GM23338 (cell line): ENCODE data around the gene DHX29. TPM values are rescaled to one million over a fixed set of nuclear protein-coding genes. Genes with fewer than 3 reads are reported as not detected.

Source experiments
- ATAC-seq: fragments of 200-7000 bp; cut with Tn5 transposase; 3 replicates; pipeline ENCODE4 v1.9.1; 2020
- DNase-seq: peaks from one replicate; pipeline ENCODE4 v3.0.0-alpha.2; 2015; ENCODE audit warnings: low spot score
- H2AFZ ChIP-seq: fragments of 200-600 bp; sonication (generic); 2 replicates; pipeline ENCODE4 v1.8.0; 2016; ENCODE audit warnings: antibody characterized with exemption, mild to moderate bottlenecking, moderate library complexity
- H3F3A ChIP-seq: fragments of 200-600 bp; sonication (generic); replicated peaks from 2 replicates; pipeline ENCODE4 v1.8.0; 2017; ENCODE audit warnings: antibody characterized with exemption, mixed run types, low read depth
- H3K27ac ChIP-seq: fragments of 200-600 bp; sonication (generic); 2 replicates; pipeline ENCODE4 v1.6.1; 2016; ENCODE audit warnings: low read depth
- H3K27me3 ChIP-seq: fragments of 200-600 bp; sonication (generic); 2 replicates; pipeline ENCODE4 v1.8.0; 2016; ENCODE audit warnings: mild to moderate bottlenecking, mixed run types, moderate library complexity; ENCODE audit not compliant: insufficient read depth
- H3K36me3 ChIP-seq: fragments of 200-600 bp; sonication (generic); 2 replicates; pipeline ENCODE4 v1.8.0; 2016; ENCODE audit warnings: mild to moderate bottlenecking; ENCODE audit not compliant: insufficient read depth
- H3K4me1 ChIP-seq: fragments of 200-600 bp; sonication (generic); 2 replicates; pipeline ENCODE4 v1.8.0; 2016; ENCODE audit warnings: mild to moderate bottlenecking, moderate library complexity; ENCODE audit not compliant: insufficient read depth
- H3K4me2 ChIP-seq: fragments of 200-600 bp; sonication (generic); 2 replicates; pipeline ENCODE4 v1.7.1; 2017; ENCODE audit warnings: mixed run types
- H3K4me3 ChIP-seq: fragments of 200-600 bp; sonication (generic); 2 replicates; pipeline ENCODE4 v1.6.1; 2016; ENCODE audit warnings: mixed run types
- H3K79me2 ChIP-seq: fragments of 200-600 bp; sonication (generic); replicated peaks from 2 replicates; pipeline ENCODE4 v1.8.0; 2017; ENCODE audit warnings: mild to moderate bottlenecking; ENCODE audit not compliant: insufficient read depth
- H3K9me2 ChIP-seq: fragments of 200-600 bp; sonication (generic); 2 replicates; pipeline ENCODE4 v1.8.0; 2017; ENCODE audit not compliant: insufficient read depth
- H4K20me1 ChIP-seq: fragments of 200-600 bp; sonication (generic); replicated peaks from 2 replicates; pipeline ENCODE4 v1.8.0; 2017; ENCODE audit warnings: mild to moderate bottlenecking; ENCODE audit not compliant: insufficient read depth
- H3K27ac Mint-ChIP-seq: 2 replicates; pipeline ENCODE4 v1.8.0; 2020; ENCODE audit warnings: inconsistent platforms, mild to moderate bottlenecking, moderate library complexity, mixed read lengths
- H3K27me3 Mint-ChIP-seq: 3 replicates; pipeline ENCODE4 v1.8.0; 2022; ENCODE audit warnings: low read depth, mild to moderate bottlenecking, moderate library complexity, mixed read lengths, inconsistent platforms; ENCODE audit not compliant: insufficient read depth, poor library complexity
- H3K36me3 Mint-ChIP-seq: 3 replicates; pipeline ENCODE4 v1.8.0; 2021; ENCODE audit warnings: low read depth, mild to moderate bottlenecking, inconsistent platforms, moderate library complexity, mixed read lengths
- H3K4me1 Mint-ChIP-seq: 3 replicates; pipeline ENCODE4 v1.8.0; 2020; ENCODE audit warnings: mild to moderate bottlenecking, inconsistent platforms, mixed read lengths
- H3K4me3 Mint-ChIP-seq: 3 replicates; pipeline ENCODE4 v1.8.0; 2021; ENCODE audit warnings: moderate library complexity, mild to moderate bottlenecking, inconsistent platforms, mixed read lengths
- H3K9me3 Mint-ChIP-seq: 3 replicates; pipeline ENCODE4 v1.8.0; 2020; ENCODE audit warnings: moderate library complexity, mild to moderate bottlenecking, inconsistent platforms, mixed read lengths
- CREB1 ChIP-seq: fragments of 250-450 bp; sonication (Bioruptor Pico); IDR thresholded peaks from 2 replicates; pipeline ENCODE4 v1.5.0; 2020; ENCODE audit warnings: low read depth, mild to moderate bottlenecking, moderate library complexity
- JUNB ChIP-seq: IDR thresholded peaks from one replicate; pipeline ENCODE4 v1.6.1; 2016; ENCODE audit warnings: antibody characterized with exemption; ENCODE audit not compliant: unreplicated experiment
- NANOG ChIP-seq: IDR thresholded peaks from 2 replicates; pipeline ENCODE4 v1.6.1; 2016; ENCODE audit warnings: antibody characterized with exemption, borderline replicate concordance
- STAT1 ChIP-seq: IDR thresholded peaks from one replicate; pipeline ENCODE4 v1.6.1; 2016; ENCODE audit warnings: antibody characterized with exemption; ENCODE audit not compliant: unreplicated experiment
- ZNF114 ChIP-seq: fragments of 250-450 bp; sonication (Bioruptor Pico); IDR thresholded peaks from 2 replicates; pipeline ENCODE4 v1.5.0; 2020; ENCODE audit warnings: mild to moderate bottlenecking, moderate library complexity
- ZNF331 ChIP-seq: fragments of 250-450 bp; sonication (Bioruptor Pico); IDR thresholded peaks from 2 replicates; pipeline ENCODE4 v1.5.0; 2020; ENCODE audit warnings: low read depth, mild to moderate bottlenecking, moderate library complexity
- polyA plus RNA-seq: library from polyadenylated mRNA; unstranded; fragments of >200 nt; fragmentation: Nextera tagmentation; extraction: Ambion mirVana; gene quantifications from 2 replicates; pipeline ENCODE4 v1.2.1, GENCODE V29; 2016
- total RNA-seq: library from RNA; depleted of rRNA; stranded (reverse); fragments of >200 nt; shearing (Covaris generic); gene quantifications from 2 replicates; pipeline ENCODE4 v1.2.3, GENCODE V29; 2014
- TF ChIP-seq, protein P1 (sequence below), 2 experiments: fragments of 200-600 bp in 1 of 2; sonication (generic) in 1 of 2; conservative IDR thresholded peaks; 2 replicates each; pipeline versions ENCODE4 v1.5.1 to v1.6.1; 2016 to 2017; ENCODE audit warnings: antibody characterized with exemption in 2 of 2, low read depth in 2 of 2, mild to moderate bottlenecking in 2 of 2, moderate library complexity in 1 of 2
- TF ChIP-seq, protein P2 (sequence below): fragments of 250-450 bp; sonication (Bioruptor Pico); IDR thresholded peaks from 2 replicates; pipeline ENCODE4 v1.5.0; 2020; ENCODE audit warnings: mild to moderate bottlenecking, moderate library complexity
- TF ChIP-seq, protein P3 (sequence below): IDR thresholded peaks from 2 replicates; pipeline ENCODE4 v1.6.1; 2016; ENCODE audit warnings: antibody characterized with exemption

Gene DHX29
- total and polyA plus RNA-seq, 2 experiments from 2014 or later = 34.6 to 137 TPM

DNA sequence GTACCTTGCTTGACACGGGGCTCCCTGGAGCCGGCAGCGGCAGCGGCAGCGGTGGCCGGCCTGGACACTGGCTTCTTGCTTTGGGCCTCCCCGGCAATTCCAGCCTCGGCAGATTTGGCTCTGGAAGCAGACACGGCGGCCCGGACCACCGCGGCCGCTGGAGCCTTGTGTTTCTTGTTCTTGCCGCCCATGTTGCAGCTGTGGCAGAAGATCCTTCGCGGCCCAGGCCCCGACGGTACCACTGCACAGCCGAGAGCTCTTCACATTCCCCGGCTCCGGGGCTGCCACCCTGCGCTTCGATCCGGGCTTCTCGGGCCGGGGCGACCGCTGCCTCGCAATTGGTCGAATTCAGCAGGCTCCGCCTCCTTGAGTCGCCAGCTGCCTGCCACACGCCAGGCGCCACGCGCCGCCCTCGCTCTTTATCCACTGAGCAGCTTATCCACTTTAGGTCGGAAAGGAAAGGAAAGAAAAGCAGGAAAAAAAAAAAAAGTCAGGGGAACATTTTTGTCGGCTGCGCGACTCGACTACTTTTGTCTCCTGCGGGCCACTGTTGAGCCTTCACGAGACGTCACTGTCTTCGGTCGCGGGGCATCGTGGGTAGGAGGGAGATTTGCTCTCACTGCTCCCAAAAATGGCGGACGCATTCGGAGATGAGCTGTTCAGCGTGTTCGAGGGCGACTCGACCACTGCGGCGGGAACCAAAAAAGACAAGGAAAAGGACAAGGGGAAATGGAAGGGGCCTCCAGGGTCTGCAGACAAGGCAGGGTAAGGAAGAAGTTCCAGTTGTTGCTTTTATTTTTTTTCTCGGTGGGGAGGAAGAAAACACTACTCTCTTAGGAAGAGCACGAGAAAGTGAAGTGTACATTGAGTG, at the start of gene DHX29, which contains the start of gene MTREX (continued):
- no peak for TF ChIP-seq NANOG
- TF ChIP-seq, protein P1, sequence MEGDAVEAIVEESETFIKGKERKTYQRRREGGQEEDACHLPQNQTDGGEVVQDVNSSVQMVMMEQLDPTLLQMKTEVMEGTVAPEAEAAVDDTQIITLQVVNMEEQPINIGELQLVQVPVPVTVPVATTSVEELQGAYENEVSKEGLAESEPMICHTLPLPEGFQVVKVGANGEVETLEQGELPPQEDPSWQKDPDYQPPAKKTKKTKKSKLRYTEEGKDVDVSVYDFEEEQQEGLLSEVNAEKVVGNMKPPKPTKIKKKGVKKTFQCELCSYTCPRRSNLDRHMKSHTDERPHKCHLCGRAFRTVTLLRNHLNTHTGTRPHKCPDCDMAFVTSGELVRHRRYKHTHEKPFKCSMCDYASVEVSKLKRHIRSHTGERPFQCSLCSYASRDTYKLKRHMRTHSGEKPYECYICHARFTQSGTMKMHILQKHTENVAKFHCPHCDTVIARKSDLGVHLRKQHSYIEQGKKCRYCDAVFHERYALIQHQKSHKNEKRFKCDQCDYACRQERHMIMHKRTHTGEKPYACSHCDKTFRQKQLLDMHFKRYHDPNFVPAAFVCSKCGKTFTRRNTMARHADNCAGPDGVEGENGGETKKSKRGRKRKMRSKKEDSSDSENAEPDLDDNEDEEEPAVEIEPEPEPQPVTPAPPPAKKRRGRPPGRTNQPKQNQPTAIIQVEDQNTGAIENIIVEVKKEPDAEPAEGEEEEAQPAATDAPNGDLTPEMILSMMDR (conservative IDR thresholded peaks at IDR 0.05; ENCODE audit: low read depth in 2 of 2) = no peak
- peak; percentile 91 for TF ChIP-seq CREB1 (CRISPR knock-in tag)

DNA sequence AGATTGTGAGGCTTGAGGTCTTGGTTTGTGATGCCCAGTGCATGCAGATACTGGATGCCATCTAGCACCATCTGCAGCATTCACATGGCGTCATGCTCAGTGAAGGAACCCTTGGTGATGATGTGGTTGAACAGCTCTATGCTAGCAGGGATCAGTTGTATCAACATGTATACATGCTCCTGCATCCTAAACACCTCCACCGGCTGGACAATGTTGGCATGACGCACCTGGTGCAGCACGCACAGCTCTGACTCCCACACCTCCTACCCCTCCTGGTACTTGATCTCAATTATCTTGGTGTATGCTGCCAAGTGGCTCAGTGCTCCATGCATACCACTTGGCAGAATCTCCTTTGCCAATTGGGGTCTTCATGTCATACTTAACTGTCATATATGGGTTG, 49.4 kb upstream of the DHX29 start:
- Histone ChIP-seq H3K36me3 (peaks cover 41% of the 10 kb centered on the region), H3K27ac (no peak overlapping the region)
- peaks cover 70% of the 10 kb centered on the region for H3K36me3 Mint-ChIP-seq
- TF ChIP-seq, protein P2, sequence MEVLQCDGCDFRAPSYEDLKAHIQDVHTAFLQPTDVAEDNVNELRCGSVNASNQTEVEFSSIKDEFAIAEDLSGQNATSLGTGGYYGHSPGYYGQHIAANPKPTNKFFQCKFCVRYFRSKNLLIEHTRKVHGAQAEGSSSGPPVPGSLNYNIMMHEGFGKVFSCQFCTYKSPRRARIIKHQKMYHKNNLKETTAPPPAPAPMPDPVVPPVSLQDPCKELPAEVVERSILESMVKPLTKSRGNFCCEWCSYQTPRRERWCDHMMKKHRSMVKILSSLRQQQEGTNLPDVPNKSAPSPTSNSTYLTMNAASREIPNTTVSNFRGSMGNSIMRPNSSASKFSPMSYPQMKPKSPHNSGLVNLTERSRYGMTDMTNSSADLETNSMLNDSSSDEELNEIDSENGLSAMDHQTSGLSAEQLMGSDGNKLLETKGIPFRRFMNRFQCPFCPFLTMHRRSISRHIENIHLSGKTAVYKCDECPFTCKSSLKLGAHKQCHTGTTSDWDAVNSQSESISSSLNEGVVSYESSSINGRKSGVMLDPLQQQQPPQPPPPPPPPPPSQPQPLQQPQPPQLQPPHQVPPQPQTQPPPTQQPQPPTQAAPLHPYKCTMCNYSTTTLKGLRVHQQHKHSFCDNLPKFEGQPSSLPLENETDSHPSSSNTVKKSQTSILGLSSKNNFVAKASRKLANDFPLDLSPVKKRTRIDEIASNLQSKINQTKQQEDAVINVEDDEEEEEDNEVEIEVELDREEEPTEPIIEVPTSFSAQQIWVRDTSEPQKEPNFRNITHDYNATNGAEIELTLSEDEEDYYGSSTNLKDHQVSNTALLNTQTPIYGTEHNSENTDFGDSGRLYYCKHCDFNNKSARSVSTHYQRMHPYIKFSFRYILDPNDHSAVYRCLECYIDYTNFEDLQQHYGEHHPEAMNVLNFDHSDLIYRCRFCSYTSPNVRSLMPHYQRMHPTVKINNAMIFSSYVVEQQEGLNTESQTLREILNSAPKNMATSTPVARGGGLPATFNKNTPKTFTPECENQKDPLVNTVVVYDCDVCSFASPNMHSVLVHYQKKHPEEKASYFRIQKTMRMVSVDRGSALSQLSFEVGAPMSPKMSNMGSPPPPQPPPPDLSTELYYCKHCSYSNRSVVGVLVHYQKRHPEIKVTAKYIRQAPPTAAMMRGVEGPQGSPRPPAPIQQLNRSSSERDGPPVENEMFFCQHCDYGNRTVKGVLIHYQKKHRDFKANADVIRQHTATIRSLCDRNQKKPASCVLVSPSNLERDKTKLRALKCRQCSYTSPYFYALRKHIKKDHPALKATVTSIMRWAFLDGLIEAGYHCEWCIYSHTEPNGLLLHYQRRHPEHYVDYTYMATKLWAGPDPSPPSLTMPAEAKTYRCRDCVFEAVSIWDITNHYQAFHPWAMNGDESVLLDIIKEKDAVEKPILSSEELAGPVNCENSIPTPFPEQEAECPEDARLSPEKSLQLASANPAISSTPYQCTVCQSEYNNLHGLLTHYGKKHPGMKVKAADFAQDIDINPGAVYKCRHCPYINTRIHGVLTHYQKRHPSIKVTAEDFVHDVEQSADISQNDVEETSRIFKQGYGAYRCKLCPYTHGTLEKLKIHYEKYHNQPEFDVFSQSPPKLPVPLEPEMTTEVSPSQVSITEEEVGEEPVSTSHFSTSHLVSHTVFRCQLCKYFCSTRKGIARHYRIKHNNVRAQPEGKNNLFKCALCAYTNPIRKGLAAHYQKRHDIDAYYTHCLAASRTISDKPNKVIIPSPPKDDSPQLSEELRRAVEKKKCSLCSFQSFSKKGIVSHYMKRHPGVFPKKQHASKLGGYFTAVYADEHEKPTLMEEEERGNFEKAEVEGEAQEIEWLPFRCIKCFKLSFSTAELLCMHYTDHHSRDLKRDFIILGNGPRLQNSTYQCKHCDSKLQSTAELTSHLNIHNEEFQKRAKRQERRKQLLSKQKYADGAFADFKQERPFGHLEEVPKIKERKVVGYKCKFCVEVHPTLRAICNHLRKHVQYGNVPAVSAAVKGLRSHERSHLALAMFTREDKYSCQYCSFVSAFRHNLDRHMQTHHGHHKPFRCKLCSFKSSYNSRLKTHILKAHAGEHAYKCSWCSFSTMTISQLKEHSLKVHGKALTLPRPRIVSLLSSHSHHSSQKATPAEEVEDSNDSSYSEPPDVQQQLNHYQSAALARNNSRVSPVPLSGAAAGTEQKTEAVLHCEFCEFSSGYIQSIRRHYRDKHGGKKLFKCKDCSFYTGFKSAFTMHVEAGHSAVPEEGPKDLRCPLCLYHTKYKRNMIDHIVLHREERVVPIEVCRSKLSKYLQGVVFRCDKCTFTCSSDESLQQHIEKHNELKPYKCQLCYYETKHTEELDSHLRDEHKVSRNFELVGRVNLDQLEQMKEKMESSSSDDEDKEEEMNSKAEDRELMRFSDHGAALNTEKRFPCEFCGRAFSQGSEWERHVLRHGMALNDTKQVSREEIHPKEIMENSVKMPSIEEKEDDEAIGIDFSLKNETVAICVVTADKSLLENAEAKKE (CRISPR knock-in tag) = no peak
- TF ChIP-seq, protein P3, sequence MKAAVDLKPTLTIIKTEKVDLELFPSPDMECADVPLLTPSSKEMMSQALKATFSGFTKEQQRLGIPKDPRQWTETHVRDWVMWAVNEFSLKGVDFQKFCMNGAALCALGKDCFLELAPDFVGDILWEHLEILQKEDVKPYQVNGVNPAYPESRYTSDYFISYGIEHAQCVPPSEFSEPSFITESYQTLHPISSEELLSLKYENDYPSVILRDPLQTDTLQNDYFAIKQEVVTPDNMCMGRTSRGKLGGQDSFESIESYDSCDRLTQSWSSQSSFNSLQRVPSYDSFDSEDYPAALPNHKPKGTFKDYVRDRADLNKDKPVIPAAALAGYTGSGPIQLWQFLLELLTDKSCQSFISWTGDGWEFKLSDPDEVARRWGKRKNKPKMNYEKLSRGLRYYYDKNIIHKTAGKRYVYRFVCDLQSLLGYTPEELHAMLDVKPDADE = no peak
- TF ChIP-seq ZNF114 (CRISPR knock-in tag) = no peak
- TF ChIP-seq NANOG = no peak
- TF ChIP-seq STAT1 = no peak
- no peak for TF ChIP-seq ZNF331 (CRISPR knock-in tag)
- no peak for TF ChIP-seq JUNB
- TF ChIP-seq, protein P1 (conservative IDR thresholded peaks at IDR 0.05; ENCODE audit: low read depth in 2 of 2) = no peak

More for the DNA sequence above, 49.4 kb upstream of the DHX29 start:
- Histone ChIP-seq H3K4me2 (no peak overlapping the region), H4K20me1 (no peaks in the 10 kb centered on the region; the same call in 1 of the 2 replicates), H3K79me2 (no peaks in the 10 kb centered on the region), H3K9me2 (no peaks in the 10 kb centered on the region), H3K4me1 (no peaks in the 10 kb centered on the region), H3F3A (no peaks in the 10 kb centered on the region), H3K4me3 (no peak overlapping the region), H2AFZ (no peak overlapping the region), H3K27me3 (no peaks in the 10 kb centered on the region)
- Mint-ChIP-seq H3K4me1 (no peaks in the 10 kb centered on the region), H3K27me3 (no peaks in the 10 kb centered on the region), H3K27ac (no peak overlapping the region), H3K9me3 (no peaks in the 10 kb centered on the region), H3K4me3 (no peak overlapping the region)
- no peak for ATAC-seq
- DNase-seq = no peak
